DND-41 (cell line): Measurements from ENCODE around the gene EP400.

ENCODE experiments used
- CTCF ChIP-seq: IDR thresholded peaks from 2 replicates; pipeline ENCODE4 v1.5.1; 2012; ENCODE audit warnings: borderline replicate concordance, low read length, moderate library complexity, mild to moderate bottlenecking; ENCODE audit not compliant: poor library complexity, severe bottlenecking; ENCODE audit errors: extremely low read depth
- EZH2 ChIP-seq: IDR thresholded peaks from 3 replicates; pipeline ENCODE4 v1.6.1; 2012; ENCODE audit warnings: borderline replicate concordance, low read depth, mild to moderate bottlenecking, moderate library complexity, low read length, inconsistent platforms; ENCODE audit not compliant: severe bottlenecking

DNA sequence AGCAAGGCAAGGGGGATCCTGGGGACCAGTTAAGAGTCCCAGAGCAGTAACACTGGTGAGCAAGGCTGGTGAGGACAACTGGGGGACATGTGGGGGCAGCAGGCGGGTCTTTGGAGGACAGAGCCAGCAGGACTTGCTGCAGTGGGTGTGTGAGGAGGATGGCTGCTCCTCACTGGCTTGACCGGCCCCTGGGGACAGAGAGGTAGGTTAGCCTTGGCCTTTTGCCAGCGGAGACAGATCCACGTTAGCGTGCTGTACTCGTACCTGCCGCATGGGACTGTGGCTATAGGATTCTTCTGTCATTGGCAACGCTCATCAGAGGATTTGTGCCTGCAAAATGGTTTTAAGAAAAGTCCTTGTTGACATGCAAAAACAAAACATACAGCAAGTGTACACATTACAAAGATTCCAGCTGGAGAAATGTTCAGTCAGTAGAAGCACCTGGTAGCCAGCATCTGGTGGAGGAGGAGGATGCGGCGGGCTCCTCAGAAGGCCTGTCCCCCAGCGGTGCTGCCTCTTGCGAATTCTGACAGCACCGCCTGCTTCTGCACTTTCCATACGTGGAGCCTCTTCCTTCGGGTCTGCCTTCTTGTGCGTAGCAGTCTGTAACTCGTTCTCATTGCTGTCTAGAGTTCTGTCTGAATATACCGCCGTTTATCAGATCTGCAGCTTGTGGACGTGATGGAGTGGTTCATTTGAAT lies 91.3 kb downstream of the EP400 start:
- TF ChIP-seq CTCF (no peak), EZH2 (no peak)
